GM13977 (cell line): ENCODE results near the gene NMRAL1.
A peak's percentile ranks its signal among the peaks of the same experiment; 100 is the strongest.

Experiments
- DNase-seq: peaks from one replicate; pipeline ENCODE4 v3.0.0; 2012; ENCODE audit warnings: low spot score
- CTCF ChIP-seq: IDR thresholded peaks from 2 replicates; pipeline ENCODE4 v1.5.1; 2012; ENCODE audit warnings: mild to moderate bottlenecking, control low read depth; ENCODE audit not compliant: insufficient read depth; ENCODE audit errors: extremely low read depth, missing control alignments
- in situ Hi-C: fragments of 300-500 bp; cut with MboI; formaldehyde crosslinking; loops from one replicate; pipeline ENCODE4 v1.12.0; 2022; ENCODE audit warnings: low sequenced_read_pairs, low pct_unique_long_range_greater_than_20kb, mixed read lengths, inconsistent platforms; ENCODE audit not compliant: unreplicated experiment

NMRAL1 gene

GRCh38 chr16:4515611-4516233 lies 41.3 kb upstream of the NMRAL1 start:
- DNase-seq: peak; percentile 56
- no peak for TF ChIP-seq CTCF
- in situ Hi-C loops: no loop called here

- in situ Hi-C loops: no loop called here
- DNase-seq: no peak
- no peak for TF ChIP-seq CTCF
Observed at GRCh38 chr16:4514606-4515005, 40.2 kb upstream of the NMRAL1 start.

- in situ Hi-C loops: no loop called here
- no peak for TF ChIP-seq CTCF
- no peak for DNase-seq
Observed at GRCh38 chr16:4513881-4514280, 39.5 kb upstream of the NMRAL1 start.

GRCh38 chr16:4513086-4513860 lies 38.8 kb upstream of the NMRAL1 start:
- DNase-seq: no peak
- no peak for TF ChIP-seq CTCF
- in situ Hi-C loops: no loop called here

GRCh38 chr16:4512473-4512872 lies 38.0 kb upstream of the NMRAL1 start:
- in situ Hi-C loops: no loop called here
- no peak for DNase-seq
- no peak for TF ChIP-seq CTCF

- DNase-seq: no peak
- in situ Hi-C loops: no loop called here
- no peak for TF ChIP-seq CTCF
Observed at GRCh38 chr16:4511441-4512082, 37.1 kb upstream of the NMRAL1 start.
